GM12873 (cell line): ENCODE measurements around the gene ITPRID2.

ENCODE experiments used
- CTCF ChIP-seq: IDR thresholded peaks from 2 replicates; pipeline ENCODE4 v1.5.1; 2012; ENCODE audit warnings: low read depth, mild to moderate bottlenecking, moderate library complexity, low read length, control low read depth; ENCODE audit not compliant: insufficient read depth; ENCODE audit errors: missing control alignments

The ITPRID2 gene

DNA sequence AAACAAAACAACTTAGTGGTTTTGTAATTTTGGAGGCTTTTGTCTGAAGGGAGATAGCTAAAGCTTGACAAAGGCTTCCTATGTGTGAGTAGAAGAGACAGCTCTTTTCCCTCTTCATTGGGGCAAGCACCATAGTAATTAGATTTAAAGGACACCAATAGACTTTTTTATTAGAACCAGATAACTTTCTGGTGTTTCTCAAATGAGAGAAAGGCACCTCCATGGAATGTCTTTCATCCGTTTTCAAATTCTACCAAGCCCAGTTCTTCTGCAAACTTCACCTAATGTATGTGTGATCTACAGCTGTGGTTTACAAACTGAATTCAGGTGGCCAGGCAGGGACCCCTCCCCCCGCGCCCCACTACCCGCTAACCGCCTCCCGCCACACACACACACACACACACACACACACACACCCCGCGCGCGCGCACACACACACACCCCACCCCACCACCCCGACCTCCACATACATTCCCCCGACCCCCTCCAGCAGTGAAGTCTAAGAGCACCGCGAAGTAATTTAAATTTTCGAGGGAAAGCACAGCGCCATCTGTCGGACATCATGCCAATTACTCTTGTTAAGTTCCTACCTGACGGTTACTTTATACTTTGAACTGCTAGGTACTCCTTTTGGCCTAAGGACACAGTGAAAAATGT is 62.5 kb downstream of the ITPRID2 start:
- TF ChIP-seq CTCF, result peak; percentile 74

DNA sequence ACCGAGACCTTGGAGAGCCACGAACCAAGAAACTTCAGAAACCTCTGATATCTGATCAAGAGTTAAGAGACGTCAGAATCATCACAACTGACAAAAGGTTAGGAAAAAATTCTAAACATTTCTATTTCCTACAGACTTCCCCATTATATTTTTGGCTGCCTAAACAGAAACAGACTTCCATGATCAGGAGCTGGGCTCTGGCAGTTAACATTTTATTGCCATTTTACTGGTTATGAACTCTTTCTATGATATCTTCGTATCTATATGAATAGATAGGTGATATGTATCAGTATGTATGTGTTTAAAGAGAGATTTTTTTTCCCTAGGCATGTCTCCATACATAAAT is 63.0 kb downstream of the ITPRID2 start:
- TF ChIP-seq CTCF, result no peak

DNA sequence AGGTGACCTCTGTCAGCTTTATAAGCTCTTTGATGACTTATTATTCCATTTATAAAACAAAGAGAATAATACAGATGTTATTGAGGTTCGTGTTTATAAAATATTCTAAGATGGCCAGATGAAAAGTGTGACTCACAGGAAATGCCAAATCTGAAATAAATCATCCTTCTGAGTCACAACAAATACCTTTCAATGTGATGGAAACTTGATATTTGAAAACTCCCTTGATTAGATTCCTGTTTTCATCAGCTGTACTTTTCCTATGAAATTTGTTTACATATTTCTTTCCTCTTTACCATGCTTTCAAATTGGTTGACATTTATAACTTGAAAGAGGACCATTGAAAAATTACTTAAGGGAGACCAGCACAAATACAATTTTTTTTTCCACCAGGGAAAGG is 63.5 kb downstream of the ITPRID2 start:
- no peak for TF ChIP-seq CTCF

GRCh38 chr2:181957668-181958067 is 66.1 kb downstream of the ITPRID2 start:
- no peak for TF ChIP-seq CTCF

DNA sequence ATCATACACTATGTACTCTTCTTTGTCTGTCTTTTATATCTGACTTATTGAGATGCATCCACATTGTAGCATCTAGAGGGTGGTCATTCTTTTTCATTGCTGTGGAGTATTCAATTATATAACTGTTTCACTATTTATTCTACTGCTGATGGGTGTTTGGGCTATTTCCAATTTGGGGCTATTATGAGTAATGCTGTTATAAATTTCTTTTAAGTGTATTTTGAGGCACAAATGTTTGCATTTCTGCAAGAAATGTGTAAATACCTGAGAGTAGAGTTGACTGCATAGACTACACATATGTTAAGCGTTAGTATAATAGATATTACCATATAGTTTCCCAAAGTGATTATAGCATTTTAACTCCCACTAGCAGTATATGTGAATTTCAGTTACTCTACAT is 67.2 kb downstream of the ITPRID2 start:
- TF ChIP-seq CTCF, result no peak

DNA sequence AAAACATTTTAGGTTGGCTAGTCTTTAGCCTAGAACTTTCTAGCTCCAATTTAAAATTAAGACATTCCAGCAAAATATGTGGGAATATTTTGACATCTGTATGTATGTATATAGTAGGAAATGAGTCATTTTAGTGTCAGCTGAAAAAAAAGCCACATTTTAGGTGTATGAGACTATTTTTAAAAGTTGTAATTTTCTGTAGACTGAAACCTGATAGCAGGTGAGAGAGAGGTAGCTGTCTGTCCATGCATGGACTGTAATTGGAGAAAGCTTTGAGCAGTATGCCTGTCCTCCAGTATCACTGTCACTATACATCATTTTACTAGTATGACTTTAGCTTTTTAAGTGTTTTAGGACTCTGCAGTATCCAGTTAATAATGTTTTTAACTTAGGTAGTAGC is 68.0 kb downstream of the ITPRID2 start:
- TF ChIP-seq CTCF, result no peak

DNA sequence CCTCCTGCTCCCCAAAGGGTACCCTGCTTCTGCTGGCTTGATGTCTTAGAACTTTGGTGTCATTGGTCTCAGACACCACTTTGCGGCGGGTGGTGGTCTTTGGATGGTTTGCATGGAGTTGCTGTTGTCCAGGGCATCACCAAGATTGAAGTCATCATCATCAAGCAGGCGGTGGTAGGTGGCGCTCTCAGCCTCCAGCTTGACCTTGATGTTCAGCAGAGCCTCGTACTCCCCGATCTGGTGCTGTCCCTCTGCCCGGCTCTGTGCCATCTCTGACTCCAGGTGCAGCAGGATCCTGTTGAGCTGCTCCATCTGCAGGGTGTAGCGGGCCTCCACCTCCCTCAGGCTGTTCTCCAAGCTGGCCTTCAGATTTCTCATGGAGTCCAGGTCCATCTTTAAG is 69.6 kb downstream of the ITPRID2 start:
- peak; percentile 24 for TF ChIP-seq CTCF
